ENCODE results near the gene SLC13A1. TPM values are rescaled to one million over a fixed set of nuclear protein-coding genes. Genes with fewer than 3 reads are reported as not detected.

Gene SLC13A1
- total RNA-seq, 2 donors from 2014 or later: not detected

GRCh38 chr7:123122916-123123315 is 76.9 kb downstream of the SLC13A1 start:
- no peaks in the 10 kb centered on the region for H3K27me3 ChIP-seq
- no peaks in the 10 kb centered on the region for H3K4me1 ChIP-seq
- H3K9me3 ChIP-seq: no peaks in the 10 kb centered on the region
- H3K4me3 ChIP-seq: no peak overlapping the region
- TF ChIP-seq CTCF (IDR thresholded peaks at IDR 0.05): no peak
- no peak overlapping the region for H3K27ac ChIP-seq
- DNase-seq (ENCODE audit: low spot score): no peak
- no peaks in the 10 kb centered on the region for H3K36me3 ChIP-seq

- Histone ChIP-seq H3K9me3 (no peaks in the 10 kb centered on the region), H3K36me3 (no peaks in the 10 kb centered on the region), H3K27me3 (no peaks in the 10 kb centered on the region), H3K4me1 (no peaks in the 10 kb centered on the region), H3K4me3 (no peak overlapping the region), H3K27ac (no peak overlapping the region)
- no peak for DNase-seq (ENCODE audit: low spot score)
- TF ChIP-seq CTCF (IDR thresholded peaks at IDR 0.05): no peak
These were observed 79.5 kb downstream of the SLC13A1 start for GRCh38 chr7:123120286-123120685.

- Histone ChIP-seq H3K36me3 (no peaks in the 10 kb centered on the region), H3K27ac (no peak overlapping the region), H3K27me3 (no peaks in the 10 kb centered on the region), H3K4me3 (no peak overlapping the region), H3K4me1 (no peaks in the 10 kb centered on the region), H3K9me3 (no peaks in the 10 kb centered on the region)
- no peak for TF ChIP-seq CTCF (IDR thresholded peaks at IDR 0.05)
- no peak for DNase-seq (ENCODE audit: low spot score)
These were observed 84.4 kb downstream of the SLC13A1 start for GRCh38 chr7:123115331-123115730.

- Histone ChIP-seq H3K9me3 (peaks cover 0 to 5% of the 10 kb centered on the region in 2 donors), H3K36me3 (no peaks in the 10 kb centered on the region), H3K4me3 (no peak overlapping the region), H3K4me1 (no peaks in the 10 kb centered on the region), H3K27ac (no peak overlapping the region), H3K27me3 (no peaks in the 10 kb centered on the region)
- TF ChIP-seq CTCF (IDR thresholded peaks at IDR 0.05): no peak
- no peak for DNase-seq (ENCODE audit: low spot score)
These were observed 85.5 kb downstream of the SLC13A1 start for GRCh38 chr7:123114288-123114687.

GRCh38 chr7:123112833-123113232 is 86.9 kb downstream of the SLC13A1 start:
- Histone ChIP-seq H3K27me3 (no peaks in the 10 kb centered on the region), H3K4me1 (no peaks in the 10 kb centered on the region), H3K27ac (no peak overlapping the region), H3K9me3 (peaks cover 0 to 13% of the 10 kb centered on the region in 2 donors), H3K36me3 (no peaks in the 10 kb centered on the region), H3K4me3 (no peak overlapping the region)
- DNase-seq (ENCODE audit: low spot score): no peak
- TF ChIP-seq CTCF (IDR thresholded peaks at IDR 0.05): no peak

GRCh38 chr7:123099712-123100111 is 100.1 kb downstream of the SLC13A1 start:
- no peak for DNase-seq (ENCODE audit: low spot score)
- H3K9me3 ChIP-seq: no peaks in the 10 kb centered on the region
- no peaks in the 10 kb centered on the region for H3K36me3 ChIP-seq
- no peak for TF ChIP-seq CTCF (IDR thresholded peaks at IDR 0.05)
- H3K27me3 ChIP-seq: no peaks in the 10 kb centered on the region
- no peak overlapping the region for H3K27ac ChIP-seq
- H3K4me1 ChIP-seq: no peaks in the 10 kb centered on the region
- H3K4me3 ChIP-seq: no peak overlapping the region
